HL-60/S4 (cell line): ENCODE results near the gene ARID3C.
"Not testable (repeated sequence)": the region's sequence is repeated elsewhere in the genome, so short reads cannot be mapped to it uniquely, and the experiment has no call there.

Source experiments
- in situ Hi-C: fragments of 300-500 bp; cut with MboI; formaldehyde crosslinking; loops from 2 replicates; pipeline ENCODE4 v1.14.3; 2022; ENCODE audit warnings: low sequenced_read_pairs

ARID3C gene

DNA sequence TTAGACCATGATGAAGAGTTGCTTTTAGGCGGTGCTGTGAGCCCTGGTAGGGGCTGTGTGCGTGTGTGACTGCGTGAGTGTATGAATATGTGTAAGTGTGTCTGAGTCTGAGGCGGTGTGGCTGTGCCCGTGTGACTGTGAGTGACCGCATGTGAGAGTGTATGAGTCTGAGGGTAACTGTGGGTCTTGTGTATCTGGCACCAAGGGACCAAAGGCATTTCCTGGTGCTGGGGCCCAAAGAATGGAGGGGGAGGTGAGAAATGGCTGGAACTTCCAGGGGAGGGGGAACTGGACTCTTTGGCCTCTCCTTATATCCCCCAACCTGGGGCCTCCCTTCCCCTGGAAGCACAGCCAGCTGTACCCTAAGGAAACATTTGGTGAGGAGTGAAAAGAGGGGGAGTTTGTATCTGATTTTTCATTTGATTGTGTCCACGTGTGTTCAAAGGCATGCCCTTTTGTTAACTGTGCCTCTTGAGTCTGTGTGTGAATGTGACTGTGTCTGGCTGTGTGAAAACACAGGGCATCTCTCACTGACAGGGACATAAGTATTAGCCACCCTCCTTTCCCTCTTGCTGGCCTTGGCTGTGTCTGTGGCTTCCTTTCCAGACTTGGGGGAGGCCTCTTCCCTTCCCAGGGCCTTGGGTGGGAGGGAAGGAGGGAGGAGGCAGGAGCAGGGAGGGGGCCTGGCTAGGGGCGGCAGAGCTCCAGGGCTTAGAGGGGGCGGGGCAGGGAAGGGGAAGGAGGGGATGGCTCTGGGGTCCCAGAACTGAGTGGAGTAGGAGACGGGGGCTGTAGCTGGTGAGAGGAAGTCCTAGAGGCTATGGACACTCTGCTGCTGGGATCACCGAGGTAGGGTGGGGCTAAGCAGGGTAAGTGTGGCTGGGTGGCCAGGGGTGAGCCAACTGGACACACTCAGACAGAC, 24.5 kb upstream of the ARID3C start:
- in situ Hi-C loops, result no loop called here

DNA sequence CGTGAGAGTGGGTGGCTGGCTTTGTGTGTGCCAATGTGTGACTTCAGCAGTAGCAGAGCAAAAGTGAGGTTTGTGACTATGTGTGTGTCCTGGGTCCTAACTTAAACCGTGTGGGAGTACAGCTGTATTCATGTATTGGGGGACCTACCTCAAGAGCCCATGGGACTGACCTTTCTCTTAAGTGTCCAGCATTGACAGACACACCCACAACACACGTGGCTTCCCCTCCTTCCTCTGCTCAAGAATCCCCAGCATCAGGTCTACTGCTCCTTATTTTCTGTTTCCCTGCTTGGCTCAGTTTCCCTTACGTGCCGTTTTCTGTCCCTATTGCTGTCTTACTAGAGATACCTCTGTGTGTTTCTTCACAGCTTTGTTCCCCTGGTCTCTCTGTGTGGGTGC, 23.7 kb upstream of the ARID3C start:
- in situ Hi-C loops, result no loop called here

GRCh38 chr9:34651876-34652601, 23.2 kb upstream of the ARID3C start, which contains the start of gene IL11RA:
IL11RA (plus strand) TSS chr9:34652185; CDS start chr9:34655218, 3,033 bp downstream.
- in situ Hi-C loops, result no loop called here

- in situ Hi-C loops, result no loop called here
These were observed 22.5 kb upstream of the ARID3C start for GRCh38 chr9:34651321-34651720.

- in situ Hi-C loops, result no loop called here
These were observed 21.9 kb upstream of the ARID3C start for GRCh38 chr9:34650816-34651215.

- in situ Hi-C loops, result no loop called here
These were observed 19.8 kb upstream of the ARID3C start for GRCh38 chr9:34648673-34649072.

DNA sequence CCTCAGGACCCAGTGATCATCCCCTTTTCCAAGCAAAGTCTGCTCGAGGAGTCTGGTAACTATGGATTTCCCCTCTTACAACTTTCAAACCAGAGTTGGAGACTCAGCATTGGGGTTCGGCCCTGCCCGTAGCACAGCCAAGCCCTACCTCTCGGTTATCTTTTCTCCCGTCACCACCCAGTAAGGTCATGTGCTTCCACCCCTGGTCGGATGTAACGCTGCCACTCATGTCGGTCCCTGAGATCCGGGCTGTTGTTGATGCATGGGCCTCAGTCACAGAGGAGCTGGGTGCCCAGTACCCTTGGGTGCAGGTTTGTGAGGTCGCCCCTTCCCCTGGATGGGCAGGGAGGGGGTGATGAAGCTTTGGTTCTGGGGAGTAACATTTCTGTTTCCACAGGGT, 18.8 kb upstream of the ARID3C start:
- in situ Hi-C loops, result no loop called here

DNA sequence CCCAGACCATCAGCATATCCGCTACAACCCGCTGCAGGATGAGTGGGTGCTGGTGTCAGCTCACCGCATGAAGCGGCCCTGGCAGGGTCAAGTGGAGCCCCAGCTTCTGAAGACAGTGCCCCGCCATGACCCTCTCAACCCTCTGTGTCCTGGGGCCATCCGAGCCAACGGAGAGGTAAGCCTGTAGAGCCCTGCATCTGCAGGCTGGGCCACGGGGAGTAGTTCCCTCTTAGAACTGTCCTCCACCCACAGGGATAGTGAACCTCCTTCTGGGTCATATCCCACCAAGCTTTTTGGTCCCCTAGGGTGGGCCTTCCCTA, 18.2 kb upstream of the ARID3C start:
- in situ Hi-C loops, result no loop called here

- in situ Hi-C loops, result no loop called here
These were observed 17.6 kb upstream of the ARID3C start, which contains the start of gene GALT for GRCh38 chr9:34646211-34647083. GALT (plus strand) TSS chr9:34646675; CDS start chr9:34646705, 30 bp downstream.

- in situ Hi-C loops, result no loop called here
These were observed 16.0 kb upstream of the ARID3C start for GRCh38 chr9:34644766-34645314.

DNA sequence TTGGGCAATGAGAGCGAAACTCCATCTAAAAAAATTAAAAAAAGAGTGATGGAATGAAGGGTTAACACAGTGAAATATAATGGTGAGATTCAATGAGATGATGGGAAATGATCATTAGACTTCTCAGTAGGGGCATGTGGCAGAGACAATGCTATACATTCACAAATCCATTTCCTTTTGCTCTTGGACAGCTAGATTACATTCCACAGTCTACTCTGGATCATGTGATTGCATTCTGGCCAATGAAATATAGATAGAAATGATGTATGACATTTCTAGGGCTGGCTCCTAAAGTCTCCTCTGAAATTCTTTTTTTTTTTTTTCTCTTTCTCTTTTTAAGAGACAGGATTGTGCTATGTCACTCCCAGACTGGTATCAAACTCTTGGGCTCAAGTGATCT, 13.8 kb upstream of the ARID3C start:
- in situ Hi-C loops, result no loop called here

DNA sequence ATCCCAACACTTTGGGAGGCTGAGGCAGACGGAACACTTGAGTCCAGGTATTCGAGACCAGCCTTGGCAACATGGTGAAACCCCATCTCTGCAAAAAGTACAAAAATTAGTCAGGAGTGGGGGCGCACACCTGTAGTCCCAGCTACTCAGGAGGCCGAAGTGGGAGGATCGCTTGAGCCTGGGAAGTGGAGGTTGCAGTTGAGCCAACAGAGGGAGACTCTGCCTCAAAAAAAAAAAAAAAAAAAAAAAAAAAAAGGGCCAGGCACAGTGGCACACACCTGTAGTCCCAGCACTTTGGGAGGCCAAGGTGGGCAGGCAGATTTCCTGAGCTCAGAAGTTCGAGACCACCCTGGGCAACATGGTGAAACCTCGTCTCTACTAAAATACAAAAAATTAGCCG, 10.5 kb upstream of the ARID3C start:
- in situ Hi-C loops, result not testable (repeated sequence)

DNA sequence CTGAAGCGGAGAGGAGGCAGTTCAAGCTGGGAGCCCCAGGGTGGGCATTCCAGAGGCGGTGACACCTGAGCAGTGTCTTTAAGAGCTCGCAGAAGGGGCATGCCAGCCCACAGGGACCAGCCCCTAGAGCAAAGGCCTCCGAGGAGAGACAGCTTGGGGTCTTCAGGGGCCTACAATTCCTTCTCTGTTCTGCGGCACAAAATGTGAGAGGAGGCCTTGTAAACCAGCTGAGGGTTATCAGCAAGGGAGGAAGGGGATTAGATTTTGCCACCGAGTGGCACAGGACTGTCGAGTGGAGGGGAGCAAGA, 9.2 kb upstream of the ARID3C start:
- in situ Hi-C loops, result no loop called here

- in situ Hi-C loops, result no loop called here
These were observed 8.7 kb upstream of the ARID3C start, which contains the start of gene SIGMAR1 for GRCh38 chr9:34637356-34638137. SIGMAR1 (minus strand) TSS chr9:34637787; CDS start chr9:34637697, 90 bp downstream.

DNA sequence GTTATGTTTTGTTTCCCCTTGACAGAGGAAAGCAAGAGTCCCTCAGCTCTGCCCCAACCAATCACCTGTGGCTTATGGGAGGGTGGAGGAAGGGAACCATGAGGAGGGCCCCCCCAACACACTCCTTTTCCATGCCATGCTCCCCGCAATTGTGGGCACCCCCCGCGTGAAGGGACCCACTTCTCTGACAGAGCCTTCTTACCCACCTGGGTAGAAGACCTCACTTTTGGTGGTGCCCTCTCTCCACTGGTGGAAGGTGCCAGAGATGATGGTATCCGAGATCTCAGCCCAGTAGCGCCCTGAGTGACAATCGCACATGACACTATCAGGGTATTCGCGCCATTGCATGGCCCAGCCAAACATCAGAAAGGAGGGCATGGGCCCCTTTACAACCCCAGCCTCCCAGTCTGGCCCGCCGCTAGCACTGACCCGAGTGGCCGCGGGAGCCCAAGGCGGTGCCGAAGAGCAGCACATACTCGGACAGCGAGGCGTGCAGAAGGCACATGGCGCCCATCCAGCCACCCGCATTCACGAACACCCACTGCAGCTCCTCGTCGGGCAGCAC, 8.0 kb upstream of the ARID3C start:
- in situ Hi-C loops, result no loop called here

DNA sequence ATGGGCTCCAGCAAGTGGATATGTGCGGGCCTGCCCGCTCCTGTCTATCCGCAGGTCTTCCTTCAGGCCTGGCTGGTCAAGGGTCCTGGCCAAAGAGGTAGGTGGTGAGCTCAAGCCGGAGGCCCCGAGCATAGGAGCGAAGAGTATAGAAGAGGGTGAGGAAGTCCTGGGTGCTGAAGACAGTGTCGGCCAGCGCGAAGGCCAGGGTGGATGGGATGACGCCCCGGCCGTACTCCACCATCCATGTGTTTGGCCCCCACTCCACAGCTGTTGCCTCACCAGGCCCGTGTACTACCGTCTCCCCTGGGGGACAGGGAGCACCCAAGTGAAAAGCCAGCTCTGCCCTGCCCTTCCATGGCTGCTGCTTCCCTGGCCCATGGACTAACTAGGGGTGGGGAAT, 6.7 kb upstream of the ARID3C start:
- in situ Hi-C loops, result no loop called here

DNA sequence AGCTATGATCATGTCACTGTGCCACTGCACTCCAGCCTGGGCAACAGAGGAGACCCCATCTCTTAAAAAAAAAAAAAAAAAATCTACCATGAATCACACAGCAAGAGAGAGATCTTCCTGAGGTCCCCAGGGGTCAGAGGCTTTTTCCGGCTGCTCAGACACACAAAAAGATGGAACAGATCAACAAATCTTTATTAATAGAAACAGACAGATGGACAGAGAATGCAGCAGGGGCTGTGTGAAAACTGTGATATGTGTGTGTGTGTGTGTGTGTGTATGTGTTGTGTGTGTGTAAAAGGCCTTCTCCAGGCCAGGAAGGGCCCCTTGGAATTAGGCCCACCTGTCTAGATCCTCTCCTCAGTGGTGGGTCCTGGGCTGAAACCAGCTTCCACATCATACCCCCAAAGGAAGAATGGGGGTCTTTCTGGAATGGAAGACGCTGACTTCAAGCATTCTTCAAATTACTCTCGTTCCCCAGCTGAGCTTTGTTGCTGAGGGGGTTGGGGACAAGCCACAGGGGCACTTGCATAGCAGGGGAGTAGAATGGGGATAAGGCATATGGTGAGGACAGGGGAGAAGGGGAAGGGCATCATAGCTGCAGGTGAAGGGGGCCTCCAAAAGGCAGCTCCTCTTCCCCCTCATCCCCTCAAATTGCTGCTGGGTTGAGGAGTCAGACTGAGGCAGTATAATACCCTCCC, 5.8 kb upstream of the ARID3C start:
- in situ Hi-C loops, result no loop called here

GRCh38 chr9:34633851-34634550, 5.1 kb upstream of the ARID3C start:
- in situ Hi-C loops, result no loop called here

GRCh38 chr9:34633166-34633565, 4.3 kb upstream of the ARID3C start:
- in situ Hi-C loops, result no loop called here
